ENCODE data around the gene MT3. TPM values are rescaled to one million over a fixed set of nuclear protein-coding genes. Genes with fewer than 3 reads are reported as not detected.

The MT3 gene
- total RNA-seq, 1 experiment from 2014 or later: 0.77 TPM

DNA sequence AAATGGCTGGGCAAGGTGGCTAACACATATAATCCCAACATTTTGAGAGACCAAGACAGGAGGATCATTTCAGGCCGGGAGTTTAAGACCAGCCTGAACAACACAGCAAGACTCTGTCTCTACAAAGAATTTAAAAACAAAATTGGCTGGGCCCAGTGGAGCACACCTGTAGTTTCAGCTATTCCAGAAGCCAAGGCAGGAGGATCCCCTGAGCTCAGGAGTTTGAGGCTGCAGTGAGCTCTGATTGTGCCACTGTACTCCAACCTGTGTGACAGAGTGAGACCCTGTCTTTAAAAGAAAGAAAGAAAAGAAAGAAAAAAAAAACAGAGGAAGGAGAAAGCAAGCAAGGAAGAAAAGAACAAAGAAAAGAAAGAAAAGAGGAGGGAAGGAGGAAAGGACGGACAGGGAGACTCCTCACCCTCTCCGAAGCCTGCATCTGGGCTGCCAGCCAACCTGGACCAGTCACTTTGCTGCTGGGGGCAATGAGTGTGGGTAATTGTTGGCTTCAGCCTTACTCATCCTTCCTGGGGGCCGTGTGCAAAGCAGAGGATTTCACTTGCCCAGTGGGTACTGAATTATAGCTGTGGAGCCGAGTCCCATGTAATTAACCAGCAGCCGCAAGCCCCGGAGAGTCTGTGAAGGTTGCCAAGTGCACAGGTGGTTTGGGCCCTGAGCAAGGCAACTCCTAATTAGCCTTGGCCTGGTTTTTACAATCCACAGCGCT lies 31.1 kb upstream of the MT3 start (continued):
- no peak for TF ChIP-seq AR (CRISPR knock-in tag; IDR thresholded peaks at IDR 0.05)

DNA sequence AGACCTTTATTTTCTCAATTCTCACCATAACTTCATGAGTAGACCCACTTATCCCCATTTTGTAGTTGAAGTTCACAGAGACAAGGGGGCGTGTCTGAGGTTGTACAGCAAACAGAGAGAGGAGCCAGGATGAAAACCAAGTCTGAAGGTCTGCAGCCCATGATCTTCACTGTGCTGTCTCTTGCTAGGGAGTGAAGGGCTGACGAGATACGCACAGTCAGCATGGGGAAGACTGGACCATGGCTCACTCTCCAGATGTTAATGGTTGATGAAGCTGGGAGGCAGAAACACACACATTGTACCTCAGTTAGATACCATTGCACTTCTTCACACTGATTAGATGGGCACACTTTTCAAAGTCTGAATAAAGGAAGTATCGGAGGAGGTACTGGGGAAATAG lies 30.2 kb upstream of the MT3 start:
- H3K4me1 Mint-ChIP-seq: no peaks in the 10 kb centered on the region
- CTCF ChIA-PET: no interaction called here
- POLR2A ChIA-PET: no interaction called here

GRCh38 chr16:56560447-56560846 lies 28.9 kb upstream of the MT3 start:
- Mint-ChIP-seq H3K4me1 (no peaks in the 10 kb centered on the region), H3K27ac (no peak overlapping the region), H3K9me3 (no peaks in the 10 kb centered on the region), H3K4me3 (no peak overlapping the region), H3K36me3 (no peaks in the 10 kb centered on the region), H3K27me3 (ENCODE audit: low read depth) (no peaks in the 10 kb centered on the region; the same call in 1 of the 2 replicates)
- ChIA-PET POLR2A (no interaction called here), CTCF (interaction anchor here (1.3 to 1.7 kb wide), 2 partner anchors 13 to 40 kb away, joined by 4 read pairs; no protein-coding TSS in a partner anchor)
- ATAC-seq (no peak), DNase-seq (ENCODE audit: low spot score) (no peak)
- no peak for TF ChIP-seq JAZF1 (CRISPR knock-in tag; IDR thresholded peaks at IDR 0.05)

More for the DNA sequence above, 30.2 kb upstream of the MT3 start:
- no peak overlapping the region for H3K4me3 Mint-ChIP-seq
- no peaks in the 10 kb centered on the region; the same call in 1 of the 2 replicates for H3K27me3 Mint-ChIP-seq (ENCODE audit: low read depth)
- no peaks in the 10 kb centered on the region for H3K9me3 Mint-ChIP-seq
- no peak for DNase-seq (ENCODE audit: low spot score)
- ATAC-seq: no peak
- H3K36me3 Mint-ChIP-seq: no peaks in the 10 kb centered on the region
- H3K27ac Mint-ChIP-seq: no peak overlapping the region
- TF ChIP-seq ZNF396 (CRISPR knock-in tag; IDR thresholded peaks at IDR 0.05; ENCODE audit: borderline replicate concordance) (no peak), NFE2L1 (CRISPR knock-in tag; IDR thresholded peaks at IDR 0.05) (no peak), NR2C2 (CRISPR knock-in tag; IDR thresholded peaks at IDR 0.05) (no peak)

DNA sequence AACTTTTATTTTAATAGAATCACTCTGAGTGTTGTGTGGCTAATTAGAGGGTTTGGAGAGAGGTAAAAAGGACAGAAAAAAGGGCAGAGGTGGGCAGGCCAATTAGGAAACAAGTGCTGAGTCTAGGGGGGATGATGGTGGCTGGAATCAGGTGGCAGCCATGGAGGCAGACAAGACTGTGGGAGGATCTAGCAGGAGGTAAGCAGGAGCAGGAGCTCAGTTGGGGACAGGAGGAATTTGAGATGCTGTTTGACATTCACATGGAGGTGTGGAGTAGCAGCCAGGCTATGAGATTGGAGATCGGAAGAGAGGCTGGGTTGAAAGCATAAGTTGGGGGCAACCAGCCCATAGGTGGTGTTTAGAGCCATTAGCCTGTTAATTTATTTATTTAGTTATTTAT lies 28.2 kb upstream of the MT3 start:
- no peaks in the 10 kb centered on the region for H3K4me1 Mint-ChIP-seq
- H3K27me3 Mint-ChIP-seq (ENCODE audit: low read depth): no peaks in the 10 kb centered on the region; the same call in 1 of the 2 replicates
- H3K9me3 Mint-ChIP-seq: no peaks in the 10 kb centered on the region
- CTCF ChIA-PET: interaction anchor here (1.3 to 1.7 kb wide), 2 partner anchors 14 to 40 kb away, joined by 4 read pairs; no protein-coding TSS in a partner anchor
- H3K4me3 Mint-ChIP-seq: no peak overlapping the region
- ATAC-seq (no peak), DNase-seq (ENCODE audit: low spot score) (no peak)
- POLR2A ChIA-PET: no interaction called here
- no peak for TF ChIP-seq KAT7 (CRISPR knock-in tag; IDR thresholded peaks at IDR 0.05; ENCODE audit: borderline replicate concordance)
- no peaks in the 10 kb centered on the region for H3K36me3 Mint-ChIP-seq
- H3K27ac Mint-ChIP-seq: no peak overlapping the region

- H3K9me3 Mint-ChIP-seq: no peaks in the 10 kb centered on the region
- ATAC-seq (no peak), DNase-seq (ENCODE audit: low spot score) (no peak)
- ChIA-PET POLR2A (no interaction called here), CTCF (interaction anchor here (1.1 kb wide), 1 partner anchor 36 kb away, joined by 6 read pairs; no protein-coding TSS in a partner anchor)
- H3K4me1 Mint-ChIP-seq: no peaks in the 10 kb centered on the region
- no peak within 1 kb of the TSS for H3K4me3 Mint-ChIP-seq
- no peaks in the 10 kb centered on the region for H3K36me3 Mint-ChIP-seq
- peaks cover 5% of the 10 kb centered on the region for H3K27me3 Mint-ChIP-seq (ENCODE audit: low read depth)
- no peak within 1 kb of the TSS for H3K27ac Mint-ChIP-seq
- TF ChIP-seq USF1 (CRISPR knock-in tag; IDR thresholded peaks at IDR 0.05) (no peak), SOX15 (CRISPR knock-in tag; IDR thresholded peaks at IDR 0.05) (no peak), FOXK1 (CRISPR knock-in tag; IDR thresholded peaks at IDR 0.05) (no peak), TEAD1 (CRISPR knock-in tag; IDR thresholded peaks at IDR 0.05) (no peak), ATF6 (CRISPR knock-in tag; IDR thresholded peaks at IDR 0.05) (no peak), CREB1 (CRISPR knock-in tag; IDR thresholded peaks at IDR 0.05) (no peak), ETV6 (CRISPR knock-in tag; IDR thresholded peaks at IDR 0.05) (no peak), ZNF396 (CRISPR knock-in tag; IDR thresholded peaks at IDR 0.05; ENCODE audit: borderline replicate concordance) (no peak), ZMAT4 (CRISPR knock-in tag; IDR thresholded peaks at IDR 0.05) (no peak)
- TF ChIP-seq, protein P1, sequence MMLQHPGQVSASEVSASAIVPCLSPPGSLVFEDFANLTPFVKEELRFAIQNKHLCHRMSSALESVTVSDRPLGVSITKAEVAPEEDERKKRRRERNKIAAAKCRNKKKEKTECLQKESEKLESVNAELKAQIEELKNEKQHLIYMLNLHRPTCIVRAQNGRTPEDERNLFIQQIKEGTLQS (CRISPR knock-in tag; conservative IDR thresholded peaks at IDR 0.05): no peak
Measured at GRCh38 chr16:56564793-56565477, 24.4 kb upstream of the MT3 start, which contains the start of gene MT4. Gene MT4, plus strand, starts transcription at chr16:56565073. Its CDS starts 56 bp downstream, at chr16:56565129.
